ENCODE measurements around the gene RALA.

Gene RALA

GRCh38 chr7:39623047-39623731, at the start of gene RALA:
Gene RALA, plus strand, starts transcription at chr7:39623572. Its CDS starts 63,096 bp downstream, at chr7:39686668.
- Mint-ChIP-seq H3K4me3 (peak within 1 kb of the TSS; percentile 99), H3K27ac (peak within 1 kb of the TSS; percentile 97), H3K27me3 (ENCODE audit: low read depth) (peaks cover 3% of the 10 kb centered on the region), H3K36me3 (ENCODE audit: low read depth) (peaks cover 16% of the 10 kb centered on the region), H3K4me1 (ENCODE audit: low read depth) (peaks cover 40% of the 10 kb centered on the region), H3K9me3 (no peaks in the 10 kb centered on the region)

GRCh38 chr7:39574673-39575349, 48.6 kb upstream of the RALA start:
- H3K4me3 Mint-ChIP-seq = no peak overlapping the region
- H3K36me3 Mint-ChIP-seq (ENCODE audit: low read depth) = peaks cover 17% of the 10 kb centered on the region
- H3K27ac Mint-ChIP-seq = no peak overlapping the region
- H3K9me3 Mint-ChIP-seq = no peaks in the 10 kb centered on the region
- H3K4me1 Mint-ChIP-seq (ENCODE audit: low read depth) = no peaks in the 10 kb centered on the region
- no peaks in the 10 kb centered on the region for H3K27me3 Mint-ChIP-seq (ENCODE audit: low read depth)

GRCh38 chr7:39577229-39577874, 46.0 kb upstream of the RALA start:
- H3K27ac Mint-ChIP-seq = no peak overlapping the region
- peaks cover 4% of the 10 kb centered on the region for H3K36me3 Mint-ChIP-seq (ENCODE audit: low read depth)
- H3K4me1 Mint-ChIP-seq (ENCODE audit: low read depth) = peaks cover 10% of the 10 kb centered on the region
- no peak overlapping the region for H3K4me3 Mint-ChIP-seq
- H3K9me3 Mint-ChIP-seq = no peaks in the 10 kb centered on the region
- no peaks in the 10 kb centered on the region for H3K27me3 Mint-ChIP-seq (ENCODE audit: low read depth)

GRCh38 chr7:39580149-39580874, 43.1 kb upstream of the RALA start:
- H3K4me1 Mint-ChIP-seq (ENCODE audit: low read depth) = peaks cover 12% of the 10 kb centered on the region
- no peaks in the 10 kb centered on the region for H3K9me3 Mint-ChIP-seq
- peak overlapping the region; percentile 6 for H3K27ac Mint-ChIP-seq
- no peak overlapping the region for H3K4me3 Mint-ChIP-seq
- no peaks in the 10 kb centered on the region for H3K27me3 Mint-ChIP-seq (ENCODE audit: low read depth)
- H3K36me3 Mint-ChIP-seq (ENCODE audit: low read depth) = peaks cover 1% of the 10 kb centered on the region

- H3K4me3 Mint-ChIP-seq = no peak overlapping the region
- H3K9me3 Mint-ChIP-seq = no peaks in the 10 kb centered on the region
- no peaks in the 10 kb centered on the region for H3K36me3 Mint-ChIP-seq (ENCODE audit: low read depth)
- peaks cover 18% of the 10 kb centered on the region for H3K4me1 Mint-ChIP-seq (ENCODE audit: low read depth)
- no peaks in the 10 kb centered on the region for H3K27me3 Mint-ChIP-seq (ENCODE audit: low read depth)
- no peak overlapping the region for H3K27ac Mint-ChIP-seq
These were observed 40.8 kb upstream of the RALA start for GRCh38 chr7:39582536-39582935.

- H3K4me1 Mint-ChIP-seq (ENCODE audit: low read depth) = peaks cover 24% of the 10 kb centered on the region
- H3K4me3 Mint-ChIP-seq = no peak overlapping the region
- H3K9me3 Mint-ChIP-seq = no peaks in the 10 kb centered on the region
- no peaks in the 10 kb centered on the region for H3K27me3 Mint-ChIP-seq (ENCODE audit: low read depth)
- no peak overlapping the region for H3K27ac Mint-ChIP-seq
- no peaks in the 10 kb centered on the region for H3K36me3 Mint-ChIP-seq (ENCODE audit: low read depth)
These were observed 39.8 kb upstream of the RALA start for GRCh38 chr7:39583539-39583938.

- Mint-ChIP-seq H3K4me1 (ENCODE audit: low read depth) (peaks cover 35% of the 10 kb centered on the region), H3K9me3 (peaks cover 6% of the 10 kb centered on the region), H3K27ac (no peak overlapping the region), H3K27me3 (ENCODE audit: low read depth) (no peaks in the 10 kb centered on the region), H3K36me3 (ENCODE audit: low read depth) (peaks cover 13% of the 10 kb centered on the region), H3K4me3 (no peak overlapping the region)
These were observed 36.0 kb upstream of the RALA start for GRCh38 chr7:39587393-39587792.

GRCh38 chr7:39588416-39588815, 35.0 kb upstream of the RALA start:
- no peak overlapping the region for H3K27ac Mint-ChIP-seq
- H3K4me3 Mint-ChIP-seq = no peak overlapping the region
- peaks cover 16% of the 10 kb centered on the region for H3K36me3 Mint-ChIP-seq (ENCODE audit: low read depth)
- H3K27me3 Mint-ChIP-seq (ENCODE audit: low read depth) = no peaks in the 10 kb centered on the region
- peaks cover 6% of the 10 kb centered on the region for H3K9me3 Mint-ChIP-seq
- H3K4me1 Mint-ChIP-seq (ENCODE audit: low read depth) = peaks cover 41% of the 10 kb centered on the region

GRCh38 chr7:39589323-39590111, 33.9 kb upstream of the RALA start:
- Mint-ChIP-seq H3K27ac (peak overlapping the region; percentile 81), H3K4me3 (peak overlapping the region; percentile 42), H3K36me3 (ENCODE audit: low read depth) (peaks cover 24% of the 10 kb centered on the region), H3K27me3 (ENCODE audit: low read depth) (no peaks in the 10 kb centered on the region), H3K4me1 (ENCODE audit: low read depth) (peaks cover 48% of the 10 kb centered on the region), H3K9me3 (peaks cover 15% of the 10 kb centered on the region)

- peaks cover 18% of the 10 kb centered on the region for H3K9me3 Mint-ChIP-seq
- no peaks in the 10 kb centered on the region for H3K27me3 Mint-ChIP-seq (ENCODE audit: low read depth)
- peaks cover 40% of the 10 kb centered on the region for H3K4me1 Mint-ChIP-seq (ENCODE audit: low read depth)
- H3K36me3 Mint-ChIP-seq (ENCODE audit: low read depth) = peaks cover 24% of the 10 kb centered on the region
- peak overlapping the region; percentile 47 for H3K4me3 Mint-ChIP-seq
- peak overlapping the region; percentile 76 for H3K27ac Mint-ChIP-seq
These were observed 30.8 kb upstream of the RALA start for GRCh38 chr7:39592586-39592985.

- Mint-ChIP-seq H3K9me3 (peaks cover 18% of the 10 kb centered on the region), H3K4me3 (no peak overlapping the region), H3K27me3 (ENCODE audit: low read depth) (no peaks in the 10 kb centered on the region), H3K4me1 (ENCODE audit: low read depth) (peaks cover 29% of the 10 kb centered on the region), H3K36me3 (ENCODE audit: low read depth) (peaks cover 24% of the 10 kb centered on the region), H3K27ac (no peak overlapping the region)
These were observed 28.3 kb upstream of the RALA start for GRCh38 chr7:39594988-39595620.

GRCh38 chr7:39602351-39602750, 21.0 kb upstream of the RALA start:
- Mint-ChIP-seq H3K27me3 (ENCODE audit: low read depth) (peaks cover 6% of the 10 kb centered on the region), H3K4me3 (no peak overlapping the region), H3K36me3 (ENCODE audit: low read depth) (peaks cover 8% of the 10 kb centered on the region), H3K4me1 (ENCODE audit: low read depth) (peaks cover 31% of the 10 kb centered on the region), H3K9me3 (peaks cover 19% of the 10 kb centered on the region), H3K27ac (no peak overlapping the region)

GRCh38 chr7:39603924-39604323, 19.4 kb upstream of the RALA start:
- Mint-ChIP-seq H3K27me3 (ENCODE audit: low read depth) (peaks cover 8% of the 10 kb centered on the region), H3K4me1 (ENCODE audit: low read depth) (peaks cover 40% of the 10 kb centered on the region), H3K27ac (no peak overlapping the region), H3K9me3 (peaks cover 19% of the 10 kb centered on the region), H3K36me3 (ENCODE audit: low read depth) (peaks cover 8% of the 10 kb centered on the region), H3K4me3 (no peak overlapping the region)

All from T-helper 1 cell treated with Interleukin-12 subunit alpha and Interleukin-12 subunit beta and Interleukin-4 antibody, amounts not matched to agents 30 μg/mL and 1 μg/mL, for 36 hours (primary cell).